ENCODE results near the gene OPA3.

DNA sequence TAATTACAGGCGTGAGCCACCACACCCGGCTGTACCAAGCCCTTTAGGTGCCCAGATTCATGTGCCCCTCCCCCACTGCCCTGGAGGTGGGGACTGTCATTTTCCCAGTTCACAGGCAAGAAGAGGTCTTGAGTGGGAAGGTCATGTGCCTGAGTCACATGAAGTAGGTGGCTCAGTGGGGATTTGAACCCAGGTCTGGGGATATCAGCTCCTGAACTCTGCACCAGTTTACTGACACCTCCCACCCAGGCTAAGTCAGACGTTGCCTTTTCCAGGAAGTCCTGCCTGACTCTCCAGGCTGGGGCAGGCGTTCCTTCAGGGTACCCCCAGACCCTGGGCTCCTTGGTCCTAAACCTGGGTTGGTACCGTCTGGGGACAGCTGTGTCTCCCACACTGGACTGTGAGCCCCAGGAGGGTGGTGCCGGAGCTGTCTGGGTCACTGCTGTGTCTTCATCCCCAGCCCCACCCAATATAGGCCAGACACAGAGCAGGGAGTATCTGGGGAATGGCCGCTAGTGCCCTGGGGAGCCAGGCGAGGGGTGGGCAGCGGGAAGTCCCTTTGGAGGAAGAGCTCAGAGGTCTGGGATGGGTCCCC lies 68.7 kb downstream of the OPA3 start:
- TF ChIP-seq CTCF (IDR thresholded peaks at IDR 0.05) (no peak), EZH2phosphoT487 (IDR thresholded peaks at IDR 0.05) (no peak)
